T-cell (primary cell): ENCODE results near the gene PPP2R5B. TPM values are rescaled to one million over a fixed set of nuclear protein-coding genes. Genes with fewer than 3 reads are reported as not detected.

Experiments used
- ATAC-seq, 4 experiments: fragments of 200-7000 bp in 3 of 4; fragments of 150-1000 bp in 1 of 4; cut with Tn5 transposase; replicated peaks in 1 of 4; 1 replicate in 3 of 4; 2 replicates in 1 of 4; pipeline ENCODE4 v1.10.0; 2021; ENCODE audit warnings: moderate library complexity in 3 of 4, mild to moderate bottlenecking in 2 of 4, moderate number of reproducible peaks in 1 of 4
- CTCF ChIA-PET, 2 donors: fragments of 300-600 bp; sonication (Branson Sonifier 250); formaldehyde crosslinking; loops; one replicate each; lab custom pipeline; 2022; ENCODE audit warnings: antibody characterized with exemption in 2 of 2; lab: Charles Lee
- POLR2A ChIA-PET, 2 donors: fragments of 300-600 bp; sonication (Branson Sonifier 250); formaldehyde crosslinking; loops; one replicate each; lab custom pipeline; 2022; ENCODE audit warnings: antibody characterized with exemption in 2 of 2; lab: Charles Lee
- DNase-seq, 35 experiments: peaks; one replicate each; pipeline versions ENCODE4 v3.0.0 to v3.0.0-alpha.2; 2013 to 2023
- H3K27ac ChIP-seq: one replicate; pipeline ENCODE4 v1.5.1; 2013; ENCODE audit warnings: low read length
- H3K27me3 ChIP-seq, 2 experiments: replicated peaks in 1 of 2; 1 replicate in 1 of 2; 2 replicates in 1 of 2; pipeline versions ENCODE4 v1.6.1 to v1.7.0; 2013; ENCODE audit warnings: low read length in 1 of 2, mixed read lengths in 1 of 2; ENCODE audit not compliant: control insufficient read depth in 2 of 2, insufficient read depth in 2 of 2; ENCODE audit errors: extremely low read depth in 1 of 2
- H3K36me3 ChIP-seq, 2 donors: 1 replicate in 1 of 2; 2 replicates in 1 of 2; pipeline versions ENCODE4 v1.6.1 to v1.7.0; 2013; ENCODE audit warnings: low read length in 1 of 2; ENCODE audit not compliant: control insufficient read depth in 2 of 2, insufficient read depth in 1 of 2; ENCODE audit errors: extremely low read depth in 1 of 2
- H3K4me1 ChIP-seq, 2 experiments: 1 replicate in 1 of 2; 2 replicates in 1 of 2; pipeline versions ENCODE4 v1.6.1 to v1.7.0; 2013; ENCODE audit warnings: low read length in 2 of 2, mixed read lengths in 1 of 2; ENCODE audit not compliant: insufficient read depth in 2 of 2, control insufficient read depth in 1 of 2; ENCODE audit errors: extremely low read depth in 1 of 2
- H3K4me3 ChIP-seq, 2 donors: 1 replicate in 1 of 2; 2 replicates in 1 of 2; pipeline versions ENCODE4 v1.5.1 to v1.7.0; 2013; ENCODE audit warnings: mild to moderate bottlenecking in 2 of 2, low read length in 1 of 2, moderate library complexity in 1 of 2; ENCODE audit not compliant: control insufficient read depth in 1 of 2; ENCODE audit errors: extremely low read depth in 1 of 2
- H3K9me3 ChIP-seq: 2 replicates; pipeline ENCODE4 v1.7.0; 2013
- H3K27ac Mint-ChIP-seq, 2 donors: one replicate each; pipeline ENCODE4 v1.8.0; 2020 to 2021; ENCODE audit warnings: mild to moderate bottlenecking in 2 of 2, mixed read lengths in 2 of 2
- H3K27me3 Mint-ChIP-seq, 2 donors: one replicate each; pipeline ENCODE4 v1.8.0; 2021 to 2022; ENCODE audit warnings: mixed read lengths in 2 of 2
- H3K36me3 Mint-ChIP-seq: one replicate; pipeline ENCODE4 v1.8.0; 2021; ENCODE audit warnings: mixed read lengths
- H3K4me1 Mint-ChIP-seq, 3 donors: one replicate each; pipeline ENCODE4 v1.8.0; 2020 to 2022; ENCODE audit warnings: mixed read lengths in 3 of 3, mild to moderate bottlenecking in 1 of 3
- H3K4me3 Mint-ChIP-seq, 3 donors: one replicate each; pipeline ENCODE4 v1.8.0; 2020 to 2022; ENCODE audit warnings: mild to moderate bottlenecking in 3 of 3, mixed read lengths in 3 of 3, moderate library complexity in 3 of 3
- H3K9me3 Mint-ChIP-seq, 3 donors: one replicate each; pipeline ENCODE4 v1.8.0; 2020 to 2022; ENCODE audit warnings: mixed read lengths in 3 of 3
- WGBS: methylation state at CpG from one replicate; pipeline ENCODE4 v1.1.5; 2013; ENCODE audit warnings: missing lambda C conversion rate; ENCODE audit not compliant: insufficient coverage; 5-methylcytosine and 5-hydroxymethylcytosine counted together
- total RNA-seq, 35 experiments: library from RNA in 6 of 35; stranded (reverse) in 6 of 35; fragments of 120-200 nt in 1 of 35; gene quantifications; one replicate each; pipeline versions ENCODE4 v1.2.1 to v1.2.4 and lab custom pipeline; 2013 to 2026

Gene PPP2R5B
- total RNA-seq, 5 donors from 2014 or later (not counting 1 experiment from before 2014, with no cell fraction given) = 15.3 to 25.4 (median 17.2) TPM

GRCh38 chr11:64900263-64900678 lies 24.2 kb upstream of the PPP2R5B start:
- 44% methylated on average over 14 of the region's 14 CpGs for WGBS
- POLR2A ChIA-PET = interaction anchor here in 1 of 2 donors (0.6 kb wide), 1 partner anchor 15 kb away, joined by 3 read pairs; no protein-coding TSS in a partner anchor
- Mint-ChIP-seq H3K36me3 (peaks cover 34% of the 10 kb centered on the region), H3K4me3 (peak overlapping the region in 2 of 3 donors; percentile 11 to 28), H3K27me3 (no peaks in the 10 kb centered on the region), H3K4me1 (peaks cover 14 to 23% (median 19%) of the 10 kb centered on the region in 3 donors), H3K27ac (peak overlapping the region; percentile 77 to 80), H3K9me3 (no peaks in the 10 kb centered on the region)
- H3K27me3 ChIP-seq = no peaks in the 10 kb centered on the region
- peak overlapping the region; percentile 78 for H3K27ac ChIP-seq
- no peaks in the 10 kb centered on the region for H3K9me3 ChIP-seq
- ATAC-seq = peak; percentile 89 to 98 (median 96)
- H3K36me3 ChIP-seq = peaks cover 9 to 50% of the 10 kb centered on the region in 2 donors
- H3K4me3 ChIP-seq = no peak overlapping the region
- DNase-seq = peak in 33 of 35 experiments; percentile 20 to 84 (median 55)
- CTCF ChIA-PET = interaction anchor here (0.6 to 1.0 kb wide), 5 partner anchors 12 to 508 kb away, joined by 3 to 4 read pairs (median 3); no protein-coding TSS in a partner anchor
- peaks cover 0 to 17% of the 10 kb centered on the region in 2 experiments for H3K4me1 ChIP-seq

- peak overlapping the region in 1 of 2 donors; percentile 68 for H3K27ac Mint-ChIP-seq
- H3K4me3 Mint-ChIP-seq = no peak overlapping the region
- Histone ChIP-seq H3K4me3 (no peak overlapping the region), H3K4me1 (peaks cover 0 to 17% of the 10 kb centered on the region in 2 experiments), H3K36me3 (peaks cover 11 to 55% of the 10 kb centered on the region in 2 donors), H3K27me3 (no peaks in the 10 kb centered on the region), H3K27ac (peak overlapping the region; percentile 78), H3K9me3 (no peaks in the 10 kb centered on the region)
- no peaks in the 10 kb centered on the region for H3K27me3 Mint-ChIP-seq
- 92% methylated on average over 16 of the region's 17 CpGs for WGBS
- H3K4me1 Mint-ChIP-seq = peaks cover 14 to 23% (median 19%) of the 10 kb centered on the region in 3 donors
- peaks cover 36% of the 10 kb centered on the region for H3K36me3 Mint-ChIP-seq
- H3K9me3 Mint-ChIP-seq = no peaks in the 10 kb centered on the region
- ATAC-seq (peak in 1 of 4 experiments; percentile 7), DNase-seq (no peak)
- ChIA-PET POLR2A (interaction anchor here in 1 of 2 donors (0.6 kb wide), 1 partner anchor 15 kb away, joined by 3 read pairs; no protein-coding TSS in a partner anchor), CTCF (interaction anchor here in 1 of 2 donors (1.0 kb wide), 1 partner anchor 13 kb away, joined by 3 read pairs; no protein-coding TSS in a partner anchor)
Observed at GRCh38 chr11:64900774-64901173, 23.7 kb upstream of the PPP2R5B start.

- no peak for ATAC-seq
- peaks cover 0 to 17% of the 10 kb centered on the region in 2 experiments for H3K4me1 ChIP-seq
- peak overlapping the region in 1 of 3 donors; percentile 31 for H3K4me3 Mint-ChIP-seq
- H3K4me1 Mint-ChIP-seq = peaks cover 14 to 23% (median 19%) of the 10 kb centered on the region in 3 donors
- POLR2A ChIA-PET = no interaction called here
- H3K27ac Mint-ChIP-seq = peak overlapping the region in 1 of 2 donors; percentile 48
- no peak for DNase-seq
- peaks cover 35% of the 10 kb centered on the region for H3K36me3 Mint-ChIP-seq
- CTCF ChIA-PET = no interaction called here
- H3K9me3 Mint-ChIP-seq = no peaks in the 10 kb centered on the region
- H3K9me3 ChIP-seq = no peaks in the 10 kb centered on the region
- no peak overlapping the region for H3K4me3 ChIP-seq
- no peaks in the 10 kb centered on the region for H3K27me3 ChIP-seq
- no peak overlapping the region for H3K27ac ChIP-seq
- 95% methylated on average over 10 of the region's 30 CpGs for WGBS
- H3K36me3 ChIP-seq = peaks cover 17 to 59% of the 10 kb centered on the region in 2 donors
- no peaks in the 10 kb centered on the region for H3K27me3 Mint-ChIP-seq
Observed at GRCh38 chr11:64902102-64902900, 22.2 kb upstream of the PPP2R5B start.

- H3K27ac ChIP-seq = no peak overlapping the region
- peaks cover 20 to 57% of the 10 kb centered on the region in 2 donors for H3K36me3 ChIP-seq
- Mint-ChIP-seq H3K4me3 (no peak overlapping the region), H3K9me3 (no peaks in the 10 kb centered on the region), H3K4me1 (peaks cover 14 to 23% (median 19%) of the 10 kb centered on the region in 3 donors), H3K36me3 (peaks cover 38% of the 10 kb centered on the region), H3K27me3 (no peaks in the 10 kb centered on the region), H3K27ac (no peak overlapping the region)
- no peaks in the 10 kb centered on the region for H3K9me3 ChIP-seq
- peaks cover 0 to 17% of the 10 kb centered on the region in 2 experiments for H3K4me1 ChIP-seq
- whole genome bisulfite sequencing = 96% methylated on average over 22 of the region's 23 CpGs
- POLR2A ChIA-PET = interaction anchor here in 1 of 2 donors (1.4 kb wide), 1 partner anchor 9 kb away, joined by 3 read pairs; no protein-coding TSS in a partner anchor
- H3K4me3 ChIP-seq = no peak overlapping the region
- ATAC-seq (no peak), DNase-seq (no peak)
- no peaks in the 10 kb centered on the region for H3K27me3 ChIP-seq
- CTCF ChIA-PET = no interaction called here
Observed at GRCh38 chr11:64903291-64903833, 21.1 kb upstream of the PPP2R5B start.

- Histone ChIP-seq H3K4me1 (peaks cover 0 to 3% of the 10 kb centered on the region in 2 experiments), H3K4me3 (no peak overlapping the region), H3K9me3 (no peaks in the 10 kb centered on the region), H3K27me3 (no peaks in the 10 kb centered on the region), H3K36me3 (peaks cover 36 to 70% of the 10 kb centered on the region in 2 donors), H3K27ac (no peak overlapping the region)
- Mint-ChIP-seq H3K4me1 (peaks cover 7 to 11% (median 11%) of the 10 kb centered on the region in 3 donors), H3K4me3 (no peak overlapping the region), H3K36me3 (peaks cover 26% of the 10 kb centered on the region), H3K27me3 (no peaks in the 10 kb centered on the region), H3K9me3 (no peaks in the 10 kb centered on the region), H3K27ac (no peak overlapping the region)
- ATAC-seq (no peak), DNase-seq (no peak)
- ChIA-PET POLR2A (interaction anchor here in 1 of 2 donors (0.5 kb wide), 1 partner anchor 10 kb away, joined by 3 read pairs; no protein-coding TSS in a partner anchor), CTCF (no interaction called here)
- 91% methylated on average over 12 of the region's 25 CpGs for WGBS
Observed at GRCh38 chr11:64905516-64906313, 18.8 kb upstream of the PPP2R5B start.
